ENCODE data around the gene CRTAP. TPM values are rescaled to one million over a fixed set of nuclear protein-coding genes. Genes with fewer than 3 reads are reported as not detected.
"Not testable (repeated sequence)": the region's sequence is repeated elsewhere in the genome, so short reads cannot be mapped to it uniquely, and the experiment has no call there.

Gene CRTAP
- total RNA-seq, 2 donors from 2014 or later: 57.3 to 62.8 TPM

- ATAC-seq (peak; percentile 12), DNase-seq (no peak)
- H3K4me3 Mint-ChIP-seq: no peak overlapping the region
- no peak overlapping the region for H3K27ac Mint-ChIP-seq
- H3K27me3 Mint-ChIP-seq: no peaks in the 10 kb centered on the region
- peaks cover 9% of the 10 kb centered on the region for H3K4me1 Mint-ChIP-seq
- H3K36me3 Mint-ChIP-seq (ENCODE audit: low read depth): peaks cover 7% of the 10 kb centered on the region
- H3K9me3 ChIP-seq (ENCODE audit: control insufficient read depth, low read length, poor library complexity, severe bottlenecking): no peaks in the 10 kb centered on the region
Observed at GRCh38 chr3:33132019-33132360, 18.2 kb downstream of the CRTAP start.

- no peaks in the 10 kb centered on the region for H3K9me3 ChIP-seq (ENCODE audit: control insufficient read depth, low read length, poor library complexity, severe bottlenecking)
- Mint-ChIP-seq H3K36me3 (ENCODE audit: low read depth) (peaks cover 4% of the 10 kb centered on the region), H3K27ac (no peak overlapping the region), H3K27me3 (no peaks in the 10 kb centered on the region), H3K4me1 (peaks cover 5% of the 10 kb centered on the region), H3K4me3 (no peak overlapping the region)
- ATAC-seq: no peak
- DNase-seq: no peak
Observed at GRCh38 chr3:33134026-33134625, 20.3 kb downstream of the CRTAP start.

- H3K9me3 ChIP-seq (ENCODE audit: control insufficient read depth, low read length, poor library complexity, severe bottlenecking): no peaks in the 10 kb centered on the region
- ATAC-seq (no peak), DNase-seq (no peak)
- no peak overlapping the region for H3K27ac Mint-ChIP-seq
- no peaks in the 10 kb centered on the region for H3K4me1 Mint-ChIP-seq
- H3K27me3 Mint-ChIP-seq: no peaks in the 10 kb centered on the region
- no peak overlapping the region for H3K4me3 Mint-ChIP-seq
- H3K36me3 Mint-ChIP-seq (ENCODE audit: low read depth): peaks cover 10% of the 10 kb centered on the region
Observed at GRCh38 chr3:33137691-33138090, 23.9 kb downstream of the CRTAP start.

- DNase-seq; H3K4me3 Mint-ChIP-seq; H3K27ac Mint-ChIP-seq; H3K4me1 Mint-ChIP-seq; ATAC-seq; H3K9me3 ChIP-seq (ENCODE audit: control insufficient read depth, low read length, poor library complexity, severe bottlenecking); H3K27me3 Mint-ChIP-seq: not testable (repeated sequence)
- H3K36me3 Mint-ChIP-seq (ENCODE audit: low read depth): peaks cover 15% of the 10 kb centered on the region
Observed at GRCh38 chr3:33139006-33139623, 25.3 kb downstream of the CRTAP start.

GRCh38 chr3:33139996-33140395 lies 26.2 kb downstream of the CRTAP start:
- DNase-seq: no peak
- ATAC-seq: no peak
- Mint-ChIP-seq H3K36me3 (ENCODE audit: low read depth) (peaks cover 14% of the 10 kb centered on the region), H3K27me3 (no peaks in the 10 kb centered on the region), H3K4me1 (peaks cover 5% of the 10 kb centered on the region), H3K27ac (no peak overlapping the region), H3K4me3 (no peak overlapping the region)
- H3K9me3 ChIP-seq (ENCODE audit: control insufficient read depth, low read length, poor library complexity, severe bottlenecking): no peaks in the 10 kb centered on the region

- no peaks in the 10 kb centered on the region for H3K27me3 Mint-ChIP-seq
- no peak overlapping the region for H3K4me3 Mint-ChIP-seq
- H3K4me1 Mint-ChIP-seq: peaks cover 5% of the 10 kb centered on the region
- DNase-seq (no peak), ATAC-seq (no peak)
- H3K9me3 ChIP-seq (ENCODE audit: control insufficient read depth, low read length, poor library complexity, severe bottlenecking): no peaks in the 10 kb centered on the region
- H3K27ac Mint-ChIP-seq: no peak overlapping the region
- peaks cover 12% of the 10 kb centered on the region for H3K36me3 Mint-ChIP-seq (ENCODE audit: low read depth)
Observed at GRCh38 chr3:33141006-33141405, 27.2 kb downstream of the CRTAP start.

GRCh38 chr3:33144433-33144832 lies 30.6 kb downstream of the CRTAP start:
- H3K27ac Mint-ChIP-seq: no peak overlapping the region
- peaks cover 10% of the 10 kb centered on the region for H3K4me1 Mint-ChIP-seq
- peaks cover 10% of the 10 kb centered on the region for H3K36me3 Mint-ChIP-seq (ENCODE audit: low read depth)
- peak in 2 of 3 donors; percentile 5 to 22 for DNase-seq
- H3K9me3 ChIP-seq (ENCODE audit: control insufficient read depth, low read length, poor library complexity, severe bottlenecking): no peaks in the 10 kb centered on the region
- no peak for ATAC-seq
- no peaks in the 10 kb centered on the region for H3K27me3 Mint-ChIP-seq
- no peak overlapping the region for H3K4me3 Mint-ChIP-seq

GRCh38 chr3:33145221-33145900 lies 31.5 kb downstream of the CRTAP start:
- ATAC-seq (no peak), DNase-seq (no peak)
- peaks cover 10% of the 10 kb centered on the region for H3K36me3 Mint-ChIP-seq (ENCODE audit: low read depth)
- peaks cover 10% of the 10 kb centered on the region for H3K4me1 Mint-ChIP-seq
- H3K27ac Mint-ChIP-seq: no peak overlapping the region
- H3K4me3 Mint-ChIP-seq: no peak overlapping the region
- no peaks in the 10 kb centered on the region for H3K27me3 Mint-ChIP-seq
- no peaks in the 10 kb centered on the region for H3K9me3 ChIP-seq (ENCODE audit: control insufficient read depth, low read length, poor library complexity, severe bottlenecking)

- peaks cover 8% of the 10 kb centered on the region for H3K36me3 Mint-ChIP-seq (ENCODE audit: low read depth)
- H3K4me1 Mint-ChIP-seq: peaks cover 10% of the 10 kb centered on the region
- H3K27me3 Mint-ChIP-seq: peaks cover under 1% of the 10 kb centered on the region
- H3K9me3 ChIP-seq (ENCODE audit: control insufficient read depth, low read length, poor library complexity, severe bottlenecking): no peaks in the 10 kb centered on the region
- H3K4me3 Mint-ChIP-seq: no peak overlapping the region
- H3K27ac Mint-ChIP-seq: no peak overlapping the region
- DNase-seq (no peak), ATAC-seq (no peak)
Observed at GRCh38 chr3:33145901-33146580, 32.2 kb downstream of the CRTAP start.

GRCh38 chr3:33146791-33147445 lies 33.1 kb downstream of the CRTAP start:
- no peak for DNase-seq
- no peaks in the 10 kb centered on the region for H3K9me3 ChIP-seq (ENCODE audit: control insufficient read depth, low read length, poor library complexity, severe bottlenecking)
- peaks cover 8% of the 10 kb centered on the region for H3K36me3 Mint-ChIP-seq (ENCODE audit: low read depth)
- no peak for ATAC-seq
- H3K4me3 Mint-ChIP-seq: no peak overlapping the region
- H3K4me1 Mint-ChIP-seq: peaks cover 10% of the 10 kb centered on the region
- H3K27me3 Mint-ChIP-seq: peaks cover 6% of the 10 kb centered on the region
- no peak overlapping the region for H3K27ac Mint-ChIP-seq

- DNase-seq (no peak), ATAC-seq (no peak)
- H3K9me3 ChIP-seq (ENCODE audit: control insufficient read depth, low read length, poor library complexity, severe bottlenecking): no peaks in the 10 kb centered on the region
- no peak overlapping the region for H3K27ac Mint-ChIP-seq
- peaks cover 19% of the 10 kb centered on the region for H3K27me3 Mint-ChIP-seq
- no peaks in the 10 kb centered on the region for H3K36me3 Mint-ChIP-seq (ENCODE audit: low read depth)
- H3K4me3 Mint-ChIP-seq: no peak overlapping the region
- H3K4me1 Mint-ChIP-seq: peaks cover 5% of the 10 kb centered on the region
Observed at GRCh38 chr3:33149342-33149741, 35.5 kb downstream of the CRTAP start.

GRCh38 chr3:33152363-33153360 lies 38.8 kb downstream of the CRTAP start:
- H3K27me3 Mint-ChIP-seq: peaks cover 42% of the 10 kb centered on the region
- no peak overlapping the region for H3K27ac Mint-ChIP-seq
- no peaks in the 10 kb centered on the region for H3K36me3 Mint-ChIP-seq (ENCODE audit: low read depth)
- ATAC-seq: no peak
- H3K4me3 Mint-ChIP-seq: no peak overlapping the region
- peaks cover 3% of the 10 kb centered on the region for H3K4me1 Mint-ChIP-seq
- no peak for DNase-seq
- H3K9me3 ChIP-seq (ENCODE audit: control insufficient read depth, low read length, poor library complexity, severe bottlenecking): no peaks in the 10 kb centered on the region
